Mesenchymal stem cell (in vitro differentiated cells and primary cell): ENCODE measurements around the gene LHX2.
A peak's percentile ranks its signal among the peaks of the same experiment; 100 is the strongest.

Experiments
- DNase-seq: peaks from one replicate; pipeline ENCODE4 v3.0.0-alpha.2; 2013
- H2AFZ ChIP-seq: one replicate; pipeline ENCODE4 v1.6.1; 2013; ENCODE audit warnings: low read depth, mild to moderate bottlenecking, control low read depth, inconsistent platforms, low read length, moderate library complexity
- H2AK5ac ChIP-seq: 2 replicates; pipeline ENCODE4 v1.6.1; 2013; ENCODE audit warnings: low read length, moderate library complexity, mild to moderate bottlenecking, inconsistent platforms; ENCODE audit not compliant: severe bottlenecking
- H2BK120ac ChIP-seq: one replicate; pipeline ENCODE4 v1.6.1; 2013; ENCODE audit warnings: low read depth, mild to moderate bottlenecking, inconsistent platforms, low read length, moderate library complexity
- H2BK12ac ChIP-seq, 2 experiments: one replicate each; pipeline ENCODE4 v1.6.1; 2013; ENCODE audit warnings: inconsistent platforms in 2 of 2, low read length in 2 of 2, mild to moderate bottlenecking in 2 of 2, moderate library complexity in 2 of 2, control low read depth in 1 of 2
- H2BK15ac ChIP-seq: one replicate; pipeline ENCODE4 v1.6.1; 2013; ENCODE audit warnings: mild to moderate bottlenecking, low read depth, inconsistent platforms; ENCODE audit not compliant: poor library complexity, severe bottlenecking
- H2BK5ac ChIP-seq: 2 replicates; pipeline ENCODE4 v1.6.1; 2013; ENCODE audit warnings: low read depth, mild to moderate bottlenecking, low read length, control low read depth, inconsistent platforms; ENCODE audit not compliant: poor library complexity, severe bottlenecking
- H3K14ac ChIP-seq, 2 experiments: one replicate each; pipeline ENCODE4 v1.6.1; 2013; ENCODE audit warnings: inconsistent platforms in 2 of 2, low read length in 2 of 2, control low read depth in 1 of 2, mild to moderate bottlenecking in 1 of 2, moderate library complexity in 1 of 2
- H3K18ac ChIP-seq, 2 experiments: one replicate each; pipeline ENCODE4 v1.6.1; 2013; ENCODE audit warnings: inconsistent platforms in 2 of 2, low read length in 2 of 2, control low read depth in 1 of 2, low read depth in 1 of 2, mild to moderate bottlenecking in 1 of 2
- H3K23ac ChIP-seq, 2 experiments: one replicate each; pipeline ENCODE4 v1.6.1; 2013; ENCODE audit warnings: inconsistent platforms in 2 of 2, low read length in 2 of 2, mild to moderate bottlenecking in 2 of 2, moderate library complexity in 2 of 2, control low read depth in 1 of 2
- H3K27ac ChIP-seq: 2 replicates; pipeline ENCODE4 v1.5.1; 2013; ENCODE audit warnings: mild to moderate bottlenecking, moderate library complexity, low read length, control low read depth, inconsistent platforms; ENCODE audit not compliant: poor library complexity, severe bottlenecking
- H3K27me3 ChIP-seq, 2 experiments: 2 replicates each; pipeline versions ENCODE4 v1.6.1 to v1.7.0; 2013; ENCODE audit warnings: low read length in 2 of 2, mild to moderate bottlenecking in 2 of 2, moderate library complexity in 2 of 2, control low read depth in 1 of 2, inconsistent platforms in 1 of 2; ENCODE audit not compliant: control insufficient read depth in 1 of 2, insufficient read depth in 1 of 2
- H3K36me3 ChIP-seq, 2 experiments: 2 replicates each; pipeline versions ENCODE4 v1.6.1 to v1.7.0; 2013; ENCODE audit warnings: low read length in 2 of 2, control low read depth in 1 of 2, inconsistent platforms in 1 of 2, low read depth in 1 of 2, mild to moderate bottlenecking in 1 of 2; ENCODE audit not compliant: insufficient read depth in 2 of 2, control insufficient read depth in 1 of 2
- H3K4ac ChIP-seq, 2 experiments: one replicate each; pipeline ENCODE4 v1.6.1; 2013; ENCODE audit warnings: inconsistent platforms in 2 of 2, low read length in 2 of 2, mild to moderate bottlenecking in 2 of 2, moderate library complexity in 2 of 2, control low read depth in 1 of 2, low read depth in 1 of 2
- H3K4me1 ChIP-seq: 2 replicates; pipeline ENCODE4 v1.6.1; 2013; ENCODE audit warnings: low read depth, low read length, control low read depth; ENCODE audit not compliant: control insufficient read depth, insufficient read depth
- H3K4me2 ChIP-seq: 2 replicates; pipeline ENCODE4 v1.6.1; 2013; ENCODE audit warnings: low read length, mild to moderate bottlenecking, inconsistent platforms; ENCODE audit not compliant: poor library complexity, severe bottlenecking
- H3K4me3 ChIP-seq, 2 experiments: 2 replicates each; pipeline versions ENCODE4 v1.5.1 to v1.7.0; 2013; ENCODE audit warnings: low read length in 2 of 2, mild to moderate bottlenecking in 2 of 2, control low read depth in 1 of 2, low read depth in 1 of 2; ENCODE audit not compliant: insufficient read depth in 1 of 2
- H3K79me1 ChIP-seq: replicated peaks from 2 replicates; pipeline ENCODE4 v1.6.1; 2013; ENCODE audit warnings: mild to moderate bottlenecking, control low read depth, low read length, inconsistent platforms; ENCODE audit not compliant: poor library complexity, severe bottlenecking
- H3K9ac ChIP-seq: 2 replicates; pipeline ENCODE4 v1.7.0; 2013; ENCODE audit warnings: mild to moderate bottlenecking, low read length, moderate library complexity
- H3K9me3 ChIP-seq: 2 replicates; pipeline ENCODE4 v1.7.0; 2013; ENCODE audit warnings: mild to moderate bottlenecking, low read length; ENCODE audit not compliant: control insufficient read depth
- H4K8ac ChIP-seq: one replicate; pipeline ENCODE4 v1.6.1; 2013; ENCODE audit warnings: inconsistent platforms, mild to moderate bottlenecking, low read length, moderate library complexity
- H4K91ac ChIP-seq: one replicate; pipeline ENCODE4 v1.6.1; 2013; ENCODE audit warnings: mild to moderate bottlenecking, low read length, inconsistent platforms
- WGBS: methylation state at CpG from one replicate; pipeline ENCODE4 v1.1.7; 2013; ENCODE audit warnings: mixed read lengths; 5-methylcytosine and 5-hydroxymethylcytosine counted together

LHX2 gene

GRCh38 chr9:124060844-124061605 is 49.5 kb downstream of the LHX2 start:
- no peak overlapping the region for H3K4me2 ChIP-seq
- no peak overlapping the region for H3K4ac ChIP-seq
- H3K79me1 ChIP-seq, result no peaks in the 10 kb centered on the region
- H3K4me3 ChIP-seq, result no peak overlapping the region
- H3K14ac ChIP-seq, result peak overlapping the region in 1 of 2 experiments; percentile 48
- H2AFZ ChIP-seq, result no peak overlapping the region
- no peak overlapping the region for H3K23ac ChIP-seq
- H4K91ac ChIP-seq, result no peak overlapping the region
- DNase-seq, result no peak
- no peak overlapping the region for H3K18ac ChIP-seq
- H2BK120ac ChIP-seq, result no peak overlapping the region
- H3K4me1 ChIP-seq, result no peaks in the 10 kb centered on the region
- peaks cover 18 to 80% of the 10 kb centered on the region in 2 experiments for H3K27me3 ChIP-seq
- 85% methylated on average over 21 of the region's 21 CpGs for WGBS
- H4K8ac ChIP-seq, result no peak overlapping the region
- H2BK5ac ChIP-seq, result no peak overlapping the region
- H2BK15ac ChIP-seq, result no peak overlapping the region
- H2AK5ac ChIP-seq, result no peak overlapping the region
- no peak overlapping the region for H3K27ac ChIP-seq
- no peak overlapping the region for H2BK12ac ChIP-seq
- H3K9ac ChIP-seq, result no peak overlapping the region
- H3K9me3 ChIP-seq, result peaks cover 5% of the 10 kb centered on the region
- H3K36me3 ChIP-seq, result no peaks in the 10 kb centered on the region

- no peak overlapping the region for H3K18ac ChIP-seq
- peaks cover 5% of the 10 kb centered on the region for H3K9me3 ChIP-seq
- no peak overlapping the region for H3K23ac ChIP-seq
- no peak overlapping the region for H3K4me3 ChIP-seq
- H3K4ac ChIP-seq, result no peak overlapping the region
- H3K27ac ChIP-seq, result no peak overlapping the region
- WGBS, result 96% methylated on average over 2 of the region's 2 CpGs
- no peak overlapping the region for H4K91ac ChIP-seq
- H3K4me1 ChIP-seq, result no peaks in the 10 kb centered on the region
- DNase-seq, result no peak
- no peak overlapping the region for H3K4me2 ChIP-seq
- no peak overlapping the region for H2AFZ ChIP-seq
- no peaks in the 10 kb centered on the region for H3K36me3 ChIP-seq
- no peak overlapping the region for H2BK12ac ChIP-seq
- no peak overlapping the region for H4K8ac ChIP-seq
- no peaks in the 10 kb centered on the region for H3K79me1 ChIP-seq
- H3K9ac ChIP-seq, result no peak overlapping the region
- H3K14ac ChIP-seq, result no peak overlapping the region
- H3K27me3 ChIP-seq, result peaks cover 16 to 77% of the 10 kb centered on the region in 2 experiments
- H2BK120ac ChIP-seq, result no peak overlapping the region
- no peak overlapping the region for H2BK5ac ChIP-seq
- no peak overlapping the region for H2BK15ac ChIP-seq
- no peak overlapping the region for H2AK5ac ChIP-seq
Observed at GRCh38 chr9:124062172-124062571, 50.6 kb downstream of the LHX2 start.

GRCh38 chr9:124066783-124067577 is 55.4 kb downstream of the LHX2 start:
- Histone ChIP-seq H2BK15ac (no peak overlapping the region), H3K23ac (no peak overlapping the region), H3K4ac (no peak overlapping the region), H3K27me3 (peaks cover 6 to 53% of the 10 kb centered on the region in 2 experiments), H2AK5ac (no peak overlapping the region), H3K79me1 (no peaks in the 10 kb centered on the region), H3K4me1 (no peaks in the 10 kb centered on the region), H3K4me3 (no peak overlapping the region), H2BK12ac (no peak overlapping the region), H3K9me3 (peaks cover 19% of the 10 kb centered on the region), H2BK120ac (no peak overlapping the region), H3K4me2 (no peak overlapping the region), H3K18ac (no peak overlapping the region), H2AFZ (no peak overlapping the region), H2BK5ac (no peak overlapping the region), H4K8ac (no peak overlapping the region), H3K27ac (no peak overlapping the region), H3K9ac (no peak overlapping the region), H3K36me3 (no peaks in the 10 kb centered on the region), H3K14ac (no peak overlapping the region), H4K91ac (no peak overlapping the region)
- 88% methylated on average over 12 of the region's 13 CpGs for WGBS
- no peak for DNase-seq

GRCh38 chr9:124068251-124068650 is 56.7 kb downstream of the LHX2 start:
- Histone ChIP-seq H3K18ac (no peak overlapping the region), H3K4ac (no peak overlapping the region), H2BK15ac (no peak overlapping the region), H3K9me3 (peaks cover 19% of the 10 kb centered on the region), H2AFZ (no peak overlapping the region), H3K4me2 (no peak overlapping the region), H2BK12ac (no peak overlapping the region), H3K4me1 (no peaks in the 10 kb centered on the region), H3K14ac (no peak overlapping the region), H2BK120ac (no peak overlapping the region), H4K91ac (no peak overlapping the region), H3K79me1 (no peaks in the 10 kb centered on the region), H3K36me3 (no peaks in the 10 kb centered on the region), H3K9ac (no peak overlapping the region), H3K27me3 (peaks cover 11 to 53% of the 10 kb centered on the region in 2 experiments), H2BK5ac (no peak overlapping the region), H3K23ac (no peak overlapping the region), H3K4me3 (no peak overlapping the region), H4K8ac (no peak overlapping the region), H2AK5ac (no peak overlapping the region), H3K27ac (no peak overlapping the region)
- WGBS, result 93% methylated on average over 3 of the region's 3 CpGs
- no peak for DNase-seq
